Hematopoietic multipotent progenitor cell treated with erythropoietin and hydrocortisone succinate and interleukin-3 and kit ligand, for 6 days (in vitro differentiated cells): ENCODE measurements around the gene SLC26A3.

Source experiments
- DNase-seq: peaks from one replicate; pipeline ENCODE4 v3.0.0-alpha.2; 2015

SLC26A3 gene

GRCh38 chr7:107743567-107744344 is 59.3 kb downstream of the SLC26A3 start, which contains the start of gene CBLL1:
Gene CBLL1, plus strand, starts transcription at chr7:107744142. Its CDS starts 22 bp downstream, at chr7:107744164.
- DNase-seq, result peak; percentile 97

- DNase-seq, result no peak
Observed at GRCh38 chr7:107742678-107743566, 60.1 kb downstream of the SLC26A3 start.

DNA sequence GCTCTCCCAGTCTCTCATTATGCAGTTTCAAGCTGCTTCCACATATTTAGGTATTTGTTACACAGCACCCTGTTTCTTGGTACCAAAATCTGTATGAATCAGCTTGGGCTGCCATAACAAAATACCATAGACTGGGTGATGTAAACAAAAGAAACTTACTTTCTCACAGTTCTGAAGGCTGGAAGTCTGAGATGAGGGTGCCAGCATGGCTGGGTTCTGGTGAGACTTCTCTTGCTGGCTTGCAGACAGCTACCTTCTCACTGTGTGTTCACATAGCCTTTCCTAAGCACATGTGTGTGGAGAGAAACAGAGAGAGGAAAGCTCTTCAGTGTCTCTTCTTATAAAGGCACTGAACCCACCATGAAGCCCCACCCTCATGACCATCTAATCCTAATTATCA is 74.7 kb downstream of the SLC26A3 start:
- no peak for DNase-seq

DNA sequence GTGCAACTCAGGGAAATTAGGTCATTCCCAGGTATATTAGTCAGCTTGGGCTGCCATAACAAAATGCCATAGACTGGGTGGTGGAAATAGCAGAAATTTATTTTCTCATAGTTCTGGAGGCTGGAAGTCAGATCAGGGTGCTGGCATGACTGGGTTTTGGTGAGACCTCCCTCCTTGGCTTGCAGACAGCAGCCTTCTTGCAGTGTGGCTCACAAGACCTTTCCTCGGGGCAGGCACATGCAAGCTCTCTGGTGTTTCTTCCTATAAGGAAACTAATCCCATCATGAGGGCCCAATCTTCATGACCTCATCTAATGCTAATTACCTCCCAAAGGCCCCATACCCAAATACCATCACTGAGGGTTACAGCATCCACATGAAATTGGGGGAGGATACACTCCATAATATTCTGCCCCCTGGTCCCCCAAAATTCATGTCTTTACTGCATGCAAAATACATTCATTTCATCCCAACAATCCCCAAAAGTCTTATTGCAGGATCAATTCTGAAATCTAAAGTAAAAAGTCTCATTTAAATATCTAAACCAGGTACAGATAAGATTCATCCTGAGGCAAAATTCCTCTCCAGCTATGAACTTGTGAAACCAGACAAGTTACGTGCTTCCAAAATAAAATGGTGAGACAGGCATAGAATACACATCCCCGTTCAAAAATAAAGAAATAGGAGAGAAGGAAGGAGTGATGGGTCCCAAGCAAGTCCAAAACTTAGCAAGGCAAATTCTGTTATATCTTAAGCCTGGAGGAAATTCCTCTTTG is 76.5 kb downstream of the SLC26A3 start:
- no peak for DNase-seq

GRCh38 chr7:107725138-107725740 is 77.8 kb downstream of the SLC26A3 start:
- DNase-seq, result peak; percentile 74

GRCh38 chr7:107723255-107723654 is 79.8 kb downstream of the SLC26A3 start:
- no peak for DNase-seq

DNA sequence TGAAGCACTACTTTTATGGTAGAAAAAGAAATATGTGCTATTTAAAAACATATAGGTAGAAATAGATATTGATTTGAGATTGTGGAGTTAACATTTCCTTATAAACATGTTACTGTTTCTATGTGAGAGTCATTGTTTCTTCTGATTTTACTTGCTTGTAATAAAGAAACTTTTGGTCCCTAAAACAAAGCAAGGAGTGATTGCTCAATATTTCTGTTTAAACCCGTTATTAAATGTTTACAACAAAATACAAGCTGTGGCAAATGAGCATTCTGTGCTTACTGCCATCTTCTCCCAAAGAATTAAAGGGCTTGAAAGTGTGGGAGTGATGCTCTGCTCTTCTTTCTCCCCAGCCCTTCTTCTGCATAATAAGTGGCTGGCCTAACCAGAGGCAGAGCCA is 81.7 kb downstream of the SLC26A3 start:
- no peak for DNase-seq

DNA sequence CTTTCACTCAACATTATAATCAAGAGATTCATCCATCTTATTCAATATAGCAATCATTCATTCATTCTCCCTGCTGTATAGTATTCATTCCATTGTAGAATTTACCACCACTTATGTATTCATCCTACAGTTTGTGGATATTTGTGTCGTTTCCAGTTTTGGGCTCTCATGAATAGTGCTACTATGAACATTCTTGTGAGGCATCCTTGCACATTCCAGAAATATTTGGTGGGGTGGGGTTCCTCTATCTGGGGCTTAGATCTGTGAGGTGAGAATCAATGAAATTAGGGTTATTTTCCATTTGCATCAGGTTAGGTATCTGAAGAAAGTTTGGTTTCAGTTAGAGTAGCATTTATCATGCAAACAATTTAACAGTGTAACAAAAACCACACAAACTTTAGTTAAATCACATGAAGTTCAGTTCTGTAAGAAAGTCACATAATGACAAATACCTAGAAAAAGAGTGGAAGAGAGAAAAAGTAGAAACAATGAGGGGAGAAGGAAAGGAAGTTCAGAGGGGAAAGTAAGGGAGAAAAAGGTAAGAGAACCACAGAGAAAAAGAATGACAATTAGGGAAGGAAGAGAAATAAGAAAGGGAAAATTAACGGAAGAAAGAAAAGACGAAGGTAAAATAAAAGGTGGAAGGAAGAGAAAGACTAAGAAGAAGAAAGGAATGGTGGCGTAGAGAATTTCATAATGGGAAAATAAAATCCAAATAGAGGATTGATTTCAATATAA is 84.4 kb downstream of the SLC26A3 start:
- DNase-seq, result no peak

- DNase-seq, result no peak
Observed at GRCh38 chr7:107715531-107715930, 87.5 kb downstream of the SLC26A3 start.
